GM12878 (cell line): ENCODE data around the gene SLC35G6. TPM values are rescaled to one million over a fixed set of nuclear protein-coding genes. Genes with fewer than 3 reads are reported as not detected.

ENCODE experiments used
- ESRRA ChIP-seq: IDR thresholded peaks from 2 replicates; pipeline ENCODE4 v1.6.1; 2012; ENCODE audit warnings: mild to moderate bottlenecking, low read length, improper control_type of control experiment
- IKZF2 ChIP-seq, 2 experiments: fragments of 450-650 bp; IDR thresholded peaks; 2 replicates each; pipeline ENCODE4 v1.6.1; 2017; ENCODE audit warnings: mild to moderate bottlenecking in 2 of 2, moderate library complexity in 2 of 2
- KAT2A ChIP-seq: conservative IDR thresholded peaks from 2 replicates; pipeline ENCODE4 v1.6.1; 2011; ENCODE audit warnings: low read depth, low read length; ENCODE audit not compliant: control insufficient read depth
- LARP7 ChIP-seq: fragments of 450-650 bp; IDR thresholded peaks from 2 replicates; pipeline ENCODE4 v1.6.1; 2017; ENCODE audit warnings: mild to moderate bottlenecking
- NBN ChIP-seq: fragments of 450-650 bp; IDR thresholded peaks from 2 replicates; pipeline ENCODE4 v1.6.1; 2016
- RB1 ChIP-seq: fragments of 450-650 bp; formaldehyde crosslinking; IDR thresholded peaks from 2 replicates; pipeline ENCODE4 v1.6.1; 2017; ENCODE audit warnings: mild to moderate bottlenecking, borderline replicate concordance
- STAT3 ChIP-seq: IDR thresholded peaks from 2 replicates; pipeline ENCODE4 v1.6.1; 2011; ENCODE audit warnings: low read depth, low read length, improper control_type of control experiment
- SUPT20H ChIP-seq: IDR thresholded peaks from 2 replicates; pipeline ENCODE4 v1.6.1; 2011; ENCODE audit warnings: low read depth, mild to moderate bottlenecking, low read length, moderate library complexity, borderline replicate concordance; ENCODE audit not compliant: control insufficient read depth
- TBL1XR1 ChIP-seq: IDR thresholded peaks from 2 replicates; pipeline ENCODE4 v1.6.1; 2012; ENCODE audit warnings: low read depth, low read length, improper control_type of control experiment
- ZNF622 ChIP-seq: fragments of 450-650 bp; IDR thresholded peaks from 2 replicates; pipeline ENCODE4 v1.6.1; 2017; ENCODE audit warnings: mild to moderate bottlenecking, inconsistent platforms
- ZZZ3 ChIP-seq: IDR thresholded peaks from 2 replicates; pipeline ENCODE4 v1.6.1; 2011; ENCODE audit warnings: low read depth; ENCODE audit not compliant: control insufficient read depth, insufficient read length
- polyA plus RNA-seq, 11 experiments: library from polyadenylated mRNA; depleted of rRNA in 4 of 11; unstranded in 6 of 11; stranded (reverse) in 5 of 11; fragments of >200 nt; fragmentation: Nextera tagmentation in 4 of 11; fragmentation: Illumina TruSeq in 1 of 11; extraction: Ambion mirVana in 4 of 11; extraction: Trizol in 1 of 11; gene quantifications; 1 replicate in 1 of 11; 2 replicates in 10 of 11; pipeline versions ENCODE4 v1.2.1 to v1.2.3, GENCODE V29; 2011 to 2016; ENCODE audit warnings: inconsistent platforms in 2 of 11, missing spikeins in 2 of 11, low read depth in 1 of 11
- total RNA-seq, 4 experiments: library from RNA; depleted of rRNA in 3 of 4; stranded (reverse); fragments of >200 nt in 3 of 4; fragmentation: Illumina TruSeq in 1 of 4; extraction: Trizol in 1 of 4; gene quantifications; 2 replicates each; pipeline versions ENCODE4 v1.2.1 to v1.2.3, GENCODE V29; 2013 to 2021
- TF ChIP-seq, protein P1 (sequence below): fragments of 450-650 bp; formaldehyde crosslinking; IDR thresholded peaks from 2 replicates; pipeline ENCODE4 v1.4.0; 2020; ENCODE audit warnings: mild to moderate bottlenecking, moderate library complexity
- TF ChIP-seq, protein P2 (sequence below): IDR thresholded peaks from 2 replicates; pipeline ENCODE4 v1.6.1; 2011; ENCODE audit warnings: mild to moderate bottlenecking, low read depth, low read length, moderate library complexity; ENCODE audit not compliant: insufficient replicate concordance
- TF ChIP-seq, protein P3 (sequence below): fragments of 450-650 bp; IDR thresholded peaks from 2 replicates; pipeline ENCODE4 v1.6.1; 2017; ENCODE audit warnings: mild to moderate bottlenecking, moderate library complexity
- TF ChIP-seq, protein P4 (sequence below): fragments of 450-650 bp; IDR thresholded peaks from 2 replicates; pipeline ENCODE4 v1.6.1; 2016; ENCODE audit warnings: mild to moderate bottlenecking
- TF ChIP-seq, protein P5 (sequence below): fragments of 450-650 bp; IDR thresholded peaks from 2 replicates; pipeline ENCODE4 v1.6.1; 2017; ENCODE audit warnings: antibody characterized with exemption, mild to moderate bottlenecking, moderate library complexity

SLC35G6 gene
- total and polyA plus RNA-seq, 10 of the 15 experiments (the other 5 are each of a cell fraction or from before 2014, with no cell fraction given): 0.20 TPM; not detected in 9

DNA sequence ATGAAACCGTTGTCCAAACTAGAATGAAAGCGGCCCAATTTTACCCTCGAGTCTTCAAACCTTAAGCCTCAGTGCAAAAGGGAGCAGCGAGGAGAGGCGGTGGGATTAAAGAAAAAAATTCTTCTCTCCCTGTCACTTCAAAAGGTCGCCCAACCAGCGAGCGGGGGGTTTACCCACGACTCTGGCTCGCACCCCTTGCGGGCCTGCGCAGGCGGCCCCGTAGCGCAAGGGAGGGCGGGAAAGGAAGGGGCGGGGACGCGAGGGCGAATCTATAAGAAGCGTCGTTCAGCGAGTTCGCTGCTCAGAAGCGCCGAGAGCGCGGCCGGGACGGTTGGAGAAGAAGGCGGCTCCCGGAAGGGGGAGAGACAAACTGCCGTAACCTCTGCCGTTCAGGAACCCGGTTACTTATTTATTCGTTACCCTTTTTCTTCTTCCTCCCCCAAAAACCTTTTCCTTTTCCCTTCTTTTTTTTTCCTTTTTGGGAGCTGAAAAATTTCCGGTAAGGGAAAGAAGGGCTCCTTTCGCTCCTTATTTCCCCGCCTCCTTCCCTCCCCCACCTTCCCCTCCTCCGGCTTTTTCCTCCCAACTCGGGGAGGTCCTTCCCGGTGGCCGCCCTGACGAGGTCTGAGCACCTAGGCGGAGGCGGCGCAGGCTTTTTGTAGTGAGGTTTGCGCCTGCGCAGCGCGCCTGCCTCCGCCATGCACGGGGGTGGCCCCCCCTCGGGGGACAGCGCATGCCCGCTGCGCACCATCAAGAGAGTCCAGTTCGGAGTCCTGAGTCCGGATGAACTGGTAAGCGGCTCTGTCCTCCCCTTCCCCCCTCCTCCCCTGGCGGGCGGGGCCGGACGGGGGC, 3.0 kb downstream of the SLC35G6 start, which contains the start of gene POLR2A (continued):
- TF ChIP-seq ZZZ3 (no peak), LARP7 (no peak), ESRRA (no peak), SUPT20H (no peak), STAT3 (no peak), ZNF622 (no peak), NBN (peak; percentile 99), KAT2A (no peak; the same call in 1 of the 2 replicates), IKZF2 (IDR thresholded peaks at IDR 0.05) (peak; percentile 100), RB1 (peak; percentile 29; the same call in 1 of the 2 replicates), TBL1XR1 (peak; percentile 57)
- TF ChIP-seq, protein P1, sequence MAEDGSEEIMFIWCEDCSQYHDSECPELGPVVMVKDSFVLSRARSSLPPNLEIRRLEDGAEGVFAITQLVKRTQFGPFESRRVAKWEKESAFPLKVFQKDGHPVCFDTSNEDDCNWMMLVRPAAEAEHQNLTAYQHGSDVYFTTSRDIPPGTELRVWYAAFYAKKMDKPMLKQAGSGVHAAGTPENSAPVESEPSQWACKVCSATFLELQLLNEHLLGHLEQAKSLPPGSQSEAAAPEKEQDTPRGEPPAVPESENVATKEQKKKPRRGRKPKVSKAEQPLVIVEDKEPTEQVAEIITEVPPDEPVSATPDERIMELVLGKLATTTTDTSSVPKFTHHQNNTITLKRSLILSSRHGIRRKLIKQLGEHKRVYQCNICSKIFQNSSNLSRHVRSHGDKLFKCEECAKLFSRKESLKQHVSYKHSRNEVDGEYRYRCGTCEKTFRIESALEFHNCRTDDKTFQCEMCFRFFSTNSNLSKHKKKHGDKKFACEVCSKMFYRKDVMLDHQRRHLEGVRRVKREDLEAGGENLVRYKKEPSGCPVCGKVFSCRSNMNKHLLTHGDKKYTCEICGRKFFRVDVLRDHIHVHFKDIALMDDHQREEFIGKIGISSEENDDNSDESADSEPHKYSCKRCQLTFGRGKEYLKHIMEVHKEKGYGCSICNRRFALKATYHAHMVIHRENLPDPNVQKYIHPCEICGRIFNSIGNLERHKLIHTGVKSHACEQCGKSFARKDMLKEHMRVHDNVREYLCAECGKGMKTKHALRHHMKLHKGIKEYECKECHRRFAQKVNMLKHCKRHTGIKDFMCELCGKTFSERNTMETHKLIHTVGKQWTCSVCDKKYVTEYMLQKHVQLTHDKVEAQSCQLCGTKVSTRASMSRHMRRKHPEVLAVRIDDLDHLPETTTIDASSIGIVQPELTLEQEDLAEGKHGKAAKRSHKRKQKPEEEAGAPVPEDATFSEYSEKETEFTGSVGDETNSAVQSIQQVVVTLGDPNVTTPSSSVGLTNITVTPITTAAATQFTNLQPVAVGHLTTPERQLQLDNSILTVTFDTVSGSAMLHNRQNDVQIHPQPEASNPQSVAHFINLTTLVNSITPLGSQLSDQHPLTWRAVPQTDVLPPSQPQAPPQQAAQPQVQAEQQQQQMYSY (CRISPR knock-in tag): peak; percentile 86
- TF ChIP-seq, protein P2, sequence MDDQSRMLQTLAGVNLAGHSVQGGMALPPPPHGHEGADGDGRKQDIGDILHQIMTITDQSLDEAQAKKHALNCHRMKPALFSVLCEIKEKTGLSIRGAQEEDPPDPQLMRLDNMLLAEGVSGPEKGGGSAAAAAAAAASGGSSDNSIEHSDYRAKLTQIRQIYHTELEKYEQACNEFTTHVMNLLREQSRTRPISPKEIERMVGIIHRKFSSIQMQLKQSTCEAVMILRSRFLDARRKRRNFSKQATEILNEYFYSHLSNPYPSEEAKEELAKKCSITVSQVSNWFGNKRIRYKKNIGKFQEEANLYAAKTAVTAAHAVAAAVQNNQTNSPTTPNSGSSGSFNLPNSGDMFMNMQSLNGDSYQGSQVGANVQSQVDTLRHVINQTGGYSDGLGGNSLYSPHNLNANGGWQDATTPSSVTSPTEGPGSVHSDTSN: peak; percentile 48
- TF ChIP-seq, protein P3, sequence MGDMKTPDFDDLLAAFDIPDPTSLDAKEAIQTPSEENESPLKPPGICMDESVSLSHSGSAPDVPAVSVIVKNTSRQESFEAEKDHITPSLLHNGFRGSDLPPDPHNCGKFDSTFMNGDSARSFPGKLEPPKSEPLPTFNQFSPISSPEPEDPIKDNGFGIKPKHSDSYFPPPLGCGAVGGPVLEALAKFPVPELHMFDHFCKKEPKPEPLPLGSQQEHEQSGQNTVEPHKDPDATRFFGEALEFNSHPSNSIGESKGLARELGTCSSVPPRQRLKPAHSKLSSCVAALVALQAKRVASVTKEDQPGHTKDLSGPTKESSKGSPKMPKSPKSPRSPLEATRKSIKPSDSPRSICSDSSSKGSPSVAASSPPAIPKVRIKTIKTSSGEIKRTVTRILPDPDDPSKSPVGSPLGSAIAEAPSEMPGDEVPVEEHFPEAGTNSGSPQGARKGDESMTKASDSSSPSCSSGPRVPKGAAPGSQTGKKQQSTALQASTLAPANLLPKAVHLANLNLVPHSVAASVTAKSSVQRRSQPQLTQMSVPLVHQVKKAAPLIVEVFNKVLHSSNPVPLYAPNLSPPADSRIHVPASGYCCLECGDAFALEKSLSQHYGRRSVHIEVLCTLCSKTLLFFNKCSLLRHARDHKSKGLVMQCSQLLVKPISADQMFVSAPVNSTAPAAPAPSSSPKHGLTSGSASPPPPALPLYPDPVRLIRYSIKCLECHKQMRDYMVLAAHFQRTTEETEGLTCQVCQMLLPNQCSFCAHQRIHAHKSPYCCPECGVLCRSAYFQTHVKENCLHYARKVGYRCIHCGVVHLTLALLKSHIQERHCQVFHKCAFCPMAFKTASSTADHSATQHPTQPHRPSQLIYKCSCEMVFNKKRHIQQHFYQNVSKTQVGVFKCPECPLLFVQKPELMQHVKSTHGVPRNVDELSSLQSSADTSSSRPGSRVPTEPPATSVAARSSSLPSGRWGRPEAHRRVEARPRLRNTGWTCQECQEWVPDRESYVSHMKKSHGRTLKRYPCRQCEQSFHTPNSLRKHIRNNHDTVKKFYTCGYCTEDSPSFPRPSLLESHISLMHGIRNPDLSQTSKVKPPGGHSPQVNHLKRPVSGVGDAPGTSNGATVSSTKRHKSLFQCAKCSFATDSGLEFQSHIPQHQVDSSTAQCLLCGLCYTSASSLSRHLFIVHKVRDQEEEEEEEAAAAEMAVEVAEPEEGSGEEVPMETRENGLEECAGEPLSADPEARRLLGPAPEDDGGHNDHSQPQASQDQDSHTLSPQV: peak; percentile 43; the same call in 1 of the 2 replicates
- TF ChIP-seq, protein P4, sequence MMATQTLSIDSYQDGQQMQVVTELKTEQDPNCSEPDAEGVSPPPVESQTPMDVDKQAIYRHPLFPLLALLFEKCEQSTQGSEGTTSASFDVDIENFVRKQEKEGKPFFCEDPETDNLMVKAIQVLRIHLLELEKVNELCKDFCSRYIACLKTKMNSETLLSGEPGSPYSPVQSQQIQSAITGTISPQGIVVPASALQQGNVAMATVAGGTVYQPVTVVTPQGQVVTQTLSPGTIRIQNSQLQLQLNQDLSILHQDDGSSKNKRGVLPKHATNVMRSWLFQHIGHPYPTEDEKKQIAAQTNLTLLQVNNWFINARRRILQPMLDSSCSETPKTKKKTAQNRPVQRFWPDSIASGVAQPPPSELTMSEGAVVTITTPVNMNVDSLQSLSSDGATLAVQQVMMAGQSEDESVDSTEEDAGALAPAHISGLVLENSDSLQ: peak; percentile 78
- TF ChIP-seq, protein P5, sequence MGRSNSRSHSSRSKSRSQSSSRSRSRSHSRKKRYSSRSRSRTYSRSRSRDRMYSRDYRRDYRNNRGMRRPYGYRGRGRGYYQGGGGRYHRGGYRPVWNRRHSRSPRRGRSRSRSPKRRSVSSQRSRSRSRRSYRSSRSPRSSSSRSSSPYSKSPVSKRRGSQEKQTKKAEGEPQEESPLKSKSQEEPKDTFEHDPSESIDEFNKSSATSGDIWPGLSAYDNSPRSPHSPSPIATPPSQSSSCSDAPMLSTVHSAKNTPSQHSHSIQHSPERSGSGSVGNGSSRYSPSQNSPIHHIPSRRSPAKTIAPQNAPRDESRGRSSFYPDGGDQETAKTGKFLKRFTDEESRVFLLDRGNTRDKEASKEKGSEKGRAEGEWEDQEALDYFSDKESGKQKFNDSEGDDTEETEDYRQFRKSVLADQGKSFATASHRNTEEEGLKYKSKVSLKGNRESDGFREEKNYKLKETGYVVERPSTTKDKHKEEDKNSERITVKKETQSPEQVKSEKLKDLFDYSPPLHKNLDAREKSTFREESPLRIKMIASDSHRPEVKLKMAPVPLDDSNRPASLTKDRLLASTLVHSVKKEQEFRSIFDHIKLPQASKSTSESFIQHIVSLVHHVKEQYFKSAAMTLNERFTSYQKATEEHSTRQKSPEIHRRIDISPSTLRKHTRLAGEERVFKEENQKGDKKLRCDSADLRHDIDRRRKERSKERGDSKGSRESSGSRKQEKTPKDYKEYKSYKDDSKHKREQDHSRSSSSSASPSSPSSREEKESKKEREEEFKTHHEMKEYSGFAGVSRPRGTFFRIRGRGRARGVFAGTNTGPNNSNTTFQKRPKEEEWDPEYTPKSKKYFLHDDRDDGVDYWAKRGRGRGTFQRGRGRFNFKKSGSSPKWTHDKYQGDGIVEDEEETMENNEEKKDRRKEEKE: peak; percentile 91
